Neuron (in vitro differentiated cells): ENCODE results near the gene EDEM3.

Experiments used
- H2AFZ ChIP-seq: one replicate; pipeline ENCODE4 v1.6.1; 2013; ENCODE audit warnings: low read depth, mild to moderate bottlenecking, inconsistent platforms, low read length, moderate library complexity
- H3K27me3 ChIP-seq: one replicate; pipeline ENCODE4 v1.6.1; 2013; ENCODE audit warnings: low read length; ENCODE audit not compliant: insufficient read depth
- H3K36me3 ChIP-seq: one replicate; pipeline ENCODE4 v1.6.1; 2013; ENCODE audit warnings: low read length; ENCODE audit not compliant: insufficient read depth
- H3K4me1 ChIP-seq: one replicate; pipeline ENCODE4 v1.6.1; 2013; ENCODE audit warnings: low read length; ENCODE audit not compliant: insufficient read depth
- H3K4me3 ChIP-seq: 2 replicates; pipeline ENCODE4 v1.5.1; 2013; ENCODE audit warnings: mild to moderate bottlenecking, low read length, moderate library complexity
- H3K9me3 ChIP-seq: one replicate; pipeline ENCODE4 v1.6.1; 2013; ENCODE audit warnings: low read length

The EDEM3 gene, protein sequence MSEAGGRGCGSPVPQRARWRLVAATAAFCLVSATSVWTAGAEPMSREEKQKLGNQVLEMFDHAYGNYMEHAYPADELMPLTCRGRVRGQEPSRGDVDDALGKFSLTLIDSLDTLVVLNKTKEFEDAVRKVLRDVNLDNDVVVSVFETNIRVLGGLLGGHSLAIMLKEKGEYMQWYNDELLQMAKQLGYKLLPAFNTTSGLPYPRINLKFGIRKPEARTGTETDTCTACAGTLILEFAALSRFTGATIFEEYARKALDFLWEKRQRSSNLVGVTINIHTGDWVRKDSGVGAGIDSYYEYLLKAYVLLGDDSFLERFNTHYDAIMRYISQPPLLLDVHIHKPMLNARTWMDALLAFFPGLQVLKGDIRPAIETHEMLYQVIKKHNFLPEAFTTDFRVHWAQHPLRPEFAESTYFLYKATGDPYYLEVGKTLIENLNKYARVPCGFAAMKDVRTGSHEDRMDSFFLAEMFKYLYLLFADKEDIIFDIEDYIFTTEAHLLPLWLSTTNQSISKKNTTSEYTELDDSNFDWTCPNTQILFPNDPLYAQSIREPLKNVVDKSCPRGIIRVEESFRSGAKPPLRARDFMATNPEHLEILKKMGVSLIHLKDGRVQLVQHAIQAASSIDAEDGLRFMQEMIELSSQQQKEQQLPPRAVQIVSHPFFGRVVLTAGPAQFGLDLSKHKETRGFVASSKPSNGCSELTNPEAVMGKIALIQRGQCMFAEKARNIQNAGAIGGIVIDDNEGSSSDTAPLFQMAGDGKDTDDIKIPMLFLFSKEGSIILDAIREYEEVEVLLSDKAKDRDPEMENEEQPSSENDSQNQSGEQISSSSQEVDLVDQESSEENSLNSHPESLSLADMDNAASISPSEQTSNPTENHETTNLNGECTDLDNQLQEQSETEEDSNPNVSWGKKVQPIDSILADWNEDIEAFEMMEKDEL

GRCh38 chr1:184754476-184755225, at the start of gene EDEM3:
Gene EDEM3, minus strand, starts transcription at chr1:184754858. Its CDS starts 212 bp downstream, at chr1:184754646.
- Histone ChIP-seq H3K9me3 (no peaks in the 10 kb centered on the region), H3K4me3 (peak within 1 kb of the TSS; percentile 85)

GRCh38 chr1:184804220-184804619, 49.6 kb upstream of the EDEM3 start:
- no peaks in the 10 kb centered on the region for H3K9me3 ChIP-seq
- H3K4me1 ChIP-seq, result no peaks in the 10 kb centered on the region
- no peaks in the 10 kb centered on the region for H3K27me3 ChIP-seq
- no peak overlapping the region for H2AFZ ChIP-seq
- H3K4me3 ChIP-seq, result no peak overlapping the region
- no peaks in the 10 kb centered on the region for H3K36me3 ChIP-seq

More at GRCh38 chr1:184754476-184755225, at the start of gene EDEM3:
- no peaks in the 10 kb centered on the region for H3K36me3 ChIP-seq
- H3K4me1 ChIP-seq, result peaks cover 7% of the 10 kb centered on the region
- peak within 1 kb of the TSS; percentile 80 for H2AFZ ChIP-seq
- peaks cover 3% of the 10 kb centered on the region for H3K27me3 ChIP-seq

DNA sequence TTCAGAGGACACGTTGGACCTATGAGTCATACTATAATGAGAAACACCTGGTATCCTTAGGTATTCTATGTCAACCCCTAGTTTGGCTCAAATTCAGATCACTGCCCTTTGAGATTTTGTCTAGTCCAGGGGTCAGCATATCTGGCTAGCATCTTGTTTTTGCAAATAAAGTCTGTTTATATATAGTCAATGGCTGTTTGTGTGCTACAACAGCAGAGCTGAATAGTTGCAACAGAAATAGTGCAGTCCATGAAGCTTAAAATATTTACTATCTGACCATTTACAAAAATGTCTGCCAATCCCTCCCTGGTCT, 48.5 kb upstream of the EDEM3 start:
- Histone ChIP-seq H2AFZ (no peak overlapping the region), H3K27me3 (no peaks in the 10 kb centered on the region), H3K4me1 (no peaks in the 10 kb centered on the region), H3K9me3 (no peaks in the 10 kb centered on the region), H3K4me3 (no peak overlapping the region), H3K36me3 (no peaks in the 10 kb centered on the region)

DNA sequence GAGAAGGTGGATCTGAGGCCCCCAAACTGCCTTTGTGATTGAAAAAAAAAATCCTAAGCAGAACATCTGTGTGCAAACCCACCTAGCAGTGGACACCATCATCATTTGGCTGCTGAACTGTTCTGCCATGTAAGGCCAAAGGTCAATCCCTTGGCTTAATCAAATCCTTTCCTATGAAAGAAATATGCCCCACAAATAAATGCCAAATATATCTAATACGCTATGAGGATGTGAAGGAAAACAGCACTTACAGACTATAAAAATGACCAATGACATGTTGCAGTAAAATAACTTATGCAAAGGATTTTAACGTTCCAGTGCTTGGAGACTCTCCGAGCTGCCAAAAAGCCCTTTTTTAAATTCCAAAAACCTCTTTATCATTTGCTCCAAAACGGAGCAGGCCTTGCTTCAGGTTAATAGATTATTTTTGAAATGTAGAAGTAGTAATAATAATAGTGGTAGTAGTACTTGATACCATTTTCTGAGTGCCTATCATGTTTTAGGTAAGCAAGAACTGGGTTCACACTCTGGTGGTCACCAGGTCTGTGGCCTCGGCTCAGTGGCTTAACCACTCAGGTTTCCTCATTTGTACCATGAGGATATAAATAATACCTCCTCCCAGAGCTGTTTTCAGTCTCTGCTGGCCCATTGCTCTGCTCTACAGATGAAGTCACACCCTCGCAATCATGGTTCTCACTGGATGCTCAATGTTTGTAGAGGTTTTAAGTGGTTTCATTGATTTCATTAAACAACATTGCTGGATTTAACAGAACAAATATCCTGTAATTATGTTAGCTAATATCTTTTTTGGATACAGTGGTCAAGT, 47.9 kb upstream of the EDEM3 start:
- H3K27me3 ChIP-seq, result no peaks in the 10 kb centered on the region
- no peaks in the 10 kb centered on the region for H3K9me3 ChIP-seq
- no peaks in the 10 kb centered on the region for H3K36me3 ChIP-seq
- no peak overlapping the region for H2AFZ ChIP-seq
- H3K4me1 ChIP-seq, result no peaks in the 10 kb centered on the region
- no peak overlapping the region for H3K4me3 ChIP-seq

DNA sequence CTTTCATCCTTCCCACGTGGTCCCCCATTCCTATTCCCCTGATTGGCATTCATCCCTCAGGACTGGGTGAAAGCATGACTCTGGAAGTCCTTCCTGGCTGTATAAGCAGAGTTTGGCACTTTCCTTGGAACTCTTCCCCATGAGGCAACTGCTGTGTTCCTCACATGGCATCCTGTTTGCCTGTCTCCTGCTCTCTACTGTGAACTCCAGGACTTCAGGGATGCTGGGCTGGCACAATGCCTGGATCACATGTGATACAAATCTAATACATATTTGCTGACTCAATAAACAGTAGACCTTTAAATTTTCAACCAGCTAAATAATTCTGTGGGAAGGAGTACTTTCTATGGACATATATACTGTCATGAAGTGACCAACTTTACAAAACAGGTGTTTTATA, 46.8 kb upstream of the EDEM3 start:
- Histone ChIP-seq H3K4me1 (no peaks in the 10 kb centered on the region), H3K4me3 (no peak overlapping the region), H3K9me3 (no peaks in the 10 kb centered on the region), H3K36me3 (no peaks in the 10 kb centered on the region), H2AFZ (no peak overlapping the region), H3K27me3 (no peaks in the 10 kb centered on the region)

GRCh38 chr1:184800876-184801275, 46.2 kb upstream of the EDEM3 start:
- Histone ChIP-seq H3K4me1 (no peaks in the 10 kb centered on the region), H3K4me3 (no peak overlapping the region), H3K9me3 (no peaks in the 10 kb centered on the region), H2AFZ (no peak overlapping the region), H3K36me3 (no peaks in the 10 kb centered on the region), H3K27me3 (no peaks in the 10 kb centered on the region)

- Histone ChIP-seq H2AFZ (no peak overlapping the region), H3K27me3 (no peaks in the 10 kb centered on the region), H3K4me1 (no peaks in the 10 kb centered on the region), H3K9me3 (no peaks in the 10 kb centered on the region), H3K4me3 (no peak overlapping the region), H3K36me3 (no peaks in the 10 kb centered on the region)
These were observed 39.3 kb upstream of the EDEM3 start for GRCh38 chr1:184793967-184794366.

DNA sequence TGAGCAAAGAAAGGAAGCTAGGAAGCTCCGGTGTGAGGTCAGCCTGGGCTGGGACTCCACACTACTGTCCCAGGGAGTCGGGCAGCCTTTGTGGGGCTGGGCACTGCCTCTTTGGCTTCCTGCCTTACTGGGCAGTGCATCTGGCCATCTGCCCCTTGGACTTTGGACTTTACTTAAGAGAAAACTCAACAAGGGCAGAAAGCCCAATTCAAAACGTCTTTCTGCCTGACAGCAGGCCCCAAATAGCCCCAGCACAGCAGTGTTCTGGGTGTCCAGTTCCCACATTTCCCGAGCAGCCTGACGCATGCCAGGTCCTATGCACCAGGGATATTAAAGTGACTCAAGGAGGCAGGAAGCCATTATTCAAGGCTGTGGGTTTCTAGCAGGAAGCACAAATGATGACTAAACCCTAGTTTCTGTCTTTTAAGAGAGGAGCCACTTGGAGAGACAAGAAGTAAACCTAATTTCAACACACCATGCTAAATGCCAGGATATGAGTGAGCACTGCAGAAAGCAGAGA, 37.9 kb upstream of the EDEM3 start:
- Histone ChIP-seq H3K9me3 (no peaks in the 10 kb centered on the region), H3K27me3 (no peaks in the 10 kb centered on the region), H3K36me3 (no peaks in the 10 kb centered on the region), H3K4me3 (no peak overlapping the region), H2AFZ (no peak overlapping the region), H3K4me1 (no peaks in the 10 kb centered on the region)

DNA sequence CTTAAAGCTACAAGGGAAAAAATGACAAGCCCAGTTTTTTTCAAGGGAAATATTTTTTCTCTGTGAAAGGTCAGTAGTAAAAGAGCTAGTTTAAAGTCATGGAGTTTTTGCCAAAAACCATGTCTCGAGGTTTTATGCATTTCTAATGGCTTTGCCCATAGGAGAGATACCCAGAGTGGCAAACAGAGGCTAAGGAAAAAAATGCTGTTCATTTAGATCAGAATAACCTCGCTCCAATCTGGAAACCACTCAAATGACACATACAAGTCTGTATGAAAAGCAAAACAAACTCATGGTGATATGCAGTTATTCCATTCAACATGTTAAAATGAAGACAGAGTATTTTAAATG, 36.9 kb upstream of the EDEM3 start:
- no peak overlapping the region for H3K4me3 ChIP-seq

DNA sequence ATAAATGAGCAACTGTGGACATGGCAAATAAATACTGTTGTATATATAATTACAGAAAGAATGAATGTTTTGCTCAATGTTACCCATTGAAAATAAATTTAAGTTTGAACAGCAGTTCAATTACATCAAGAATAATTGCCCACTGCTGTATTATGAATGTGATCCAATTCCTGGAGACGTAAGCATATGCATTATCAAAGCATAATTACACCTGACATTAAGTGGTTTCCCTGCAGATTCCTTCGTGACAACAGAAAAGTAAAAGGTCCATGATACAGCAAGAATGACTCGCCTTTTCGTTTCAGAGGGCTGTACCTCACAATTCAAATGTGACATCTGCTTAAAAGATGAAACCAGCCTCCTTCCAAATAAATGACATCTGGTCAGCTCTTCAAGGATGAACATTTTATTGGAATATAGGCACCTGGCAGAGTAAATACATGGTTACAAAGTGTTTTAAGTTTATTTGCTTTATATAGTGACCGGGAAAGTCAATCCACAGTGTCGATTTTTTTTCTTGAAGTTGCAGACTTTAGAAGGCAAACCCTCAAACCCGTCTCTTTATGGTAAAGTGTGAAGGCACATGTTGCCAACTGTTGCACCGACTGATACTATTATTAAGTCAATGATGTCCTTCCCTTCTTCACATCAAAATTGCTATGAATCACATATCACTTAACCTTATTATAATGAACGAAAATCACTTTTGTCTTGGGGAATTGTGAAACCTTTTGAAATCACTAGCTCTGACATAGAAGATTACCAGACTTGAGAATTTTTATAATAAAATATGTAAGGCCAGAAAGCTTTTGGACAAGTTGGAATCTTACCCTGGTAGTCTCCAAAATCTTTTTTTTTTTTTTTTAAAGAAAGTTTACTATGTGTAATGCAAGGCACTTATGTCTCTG, 36.2 kb upstream of the EDEM3 start:
- H3K9me3 ChIP-seq, result no peaks in the 10 kb centered on the region
- H2AFZ ChIP-seq, result no peak overlapping the region
- no peak overlapping the region for H3K4me3 ChIP-seq
- no peaks in the 10 kb centered on the region for H3K36me3 ChIP-seq
- no peaks in the 10 kb centered on the region for H3K27me3 ChIP-seq
- no peaks in the 10 kb centered on the region for H3K4me1 ChIP-seq

More for the DNA sequence above, 36.9 kb upstream of the EDEM3 start:
- Histone ChIP-seq H2AFZ (no peak overlapping the region), H3K4me1 (no peaks in the 10 kb centered on the region), H3K9me3 (no peaks in the 10 kb centered on the region), H3K36me3 (no peaks in the 10 kb centered on the region), H3K27me3 (no peaks in the 10 kb centered on the region)

DNA sequence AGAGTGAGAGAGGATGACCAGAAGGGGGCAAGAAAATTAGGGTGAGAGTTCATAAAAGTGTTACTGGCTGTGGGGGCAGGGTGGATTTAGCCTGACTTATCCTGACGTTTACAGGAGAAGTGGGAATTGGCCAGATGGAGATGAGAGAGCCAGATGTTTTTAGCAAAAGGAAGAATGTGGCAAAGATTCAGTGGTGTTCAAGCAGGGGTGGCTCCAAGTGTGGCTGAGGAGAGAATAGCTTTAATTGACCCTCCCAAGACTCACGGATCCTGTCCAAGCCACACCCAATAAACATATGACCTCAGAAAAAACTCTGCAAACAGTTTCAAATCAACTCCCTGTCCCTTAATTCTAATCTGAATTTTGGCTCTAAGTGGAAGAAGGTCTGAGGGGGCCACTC, 35.2 kb upstream of the EDEM3 start:
- H3K27me3 ChIP-seq, result no peaks in the 10 kb centered on the region
- H3K9me3 ChIP-seq, result no peaks in the 10 kb centered on the region
- no peaks in the 10 kb centered on the region for H3K4me1 ChIP-seq
- H3K4me3 ChIP-seq, result no peak overlapping the region
- H3K36me3 ChIP-seq, result no peaks in the 10 kb centered on the region
- H2AFZ ChIP-seq, result no peak overlapping the region
